IMR-90 (cell line): ENCODE data around the gene PCSK1N. TPM values are rescaled to one million over a fixed set of nuclear protein-coding genes. Genes with fewer than 3 reads are reported as not detected.

ENCODE experiments used
- ATAC-seq: fragments of 200-7000 bp; cut with Tn5 transposase; 2 replicates; pipeline ENCODE4 v1.9.1; 2020; ENCODE audit warnings: low read depth, mild to moderate bottlenecking, moderate library complexity
- BruUV-seq: library from RNA; stranded (reverse); fragments of 400-500 nt; replicated peaks from 2 replicates; lab custom pipeline; 2021; lab: Mats Ljungman, UMichigan
- CTCF ChIA-PET: fragments of 300-600 bp; formaldehyde crosslinking; extraction: SDS; loops from one replicate; lab custom pipeline; 2021; ENCODE audit warnings: antibody characterized with exemption; lab: Yijun Ruan, JAX
- POLR2A ChIA-PET: fragments of 300-600 bp; sonication (Branson Sonifier 250); formaldehyde crosslinking; loops from one replicate; lab custom pipeline; 2022; ENCODE audit warnings: antibody characterized with exemption; ENCODE audit not compliant: unreplicated experiment; lab: Charles Lee
- DNase-seq: peaks from one replicate; pipeline ENCODE4 v3.0.0; 2013
- H2AFZ ChIP-seq: replicated peaks from 2 replicates; pipeline ENCODE3; 2013; ENCODE audit warnings: low read length, mild to moderate bottlenecking; ENCODE audit not compliant: poor library complexity
- H2AK5ac ChIP-seq: 2 replicates; pipeline ENCODE4 v1.6.1; 2013; ENCODE audit warnings: low read depth, low read length, inconsistent platforms
- H2AK9ac ChIP-seq: replicated peaks from 2 replicates; pipeline ENCODE3; 2013; ENCODE audit warnings: mild to moderate bottlenecking, low read depth, low read length, moderate library complexity; ENCODE audit not compliant: poor library complexity
- H2BK120ac ChIP-seq: 2 replicates; pipeline ENCODE4 v1.6.1; 2013; ENCODE audit warnings: low read depth, low read length, inconsistent platforms
- H2BK15ac ChIP-seq: 3 replicates; pipeline ENCODE4 v1.6.1; 2013; ENCODE audit warnings: low read depth, low read length, inconsistent platforms
- H2BK20ac ChIP-seq: 2 replicates; pipeline ENCODE4 v1.6.1; 2013; ENCODE audit warnings: low read depth, mild to moderate bottlenecking, inconsistent platforms, low read length, moderate library complexity
- H2BK5ac ChIP-seq: 2 replicates; pipeline ENCODE4 v1.6.1; 2013; ENCODE audit warnings: mild to moderate bottlenecking, low read depth, low read length, inconsistent platforms; ENCODE audit not compliant: poor library complexity, severe bottlenecking
- H3K14ac ChIP-seq: replicated peaks from 2 replicates; pipeline ENCODE4 v1.6.1; 2013; ENCODE audit warnings: low read depth, low read length, inconsistent platforms
- H3K18ac ChIP-seq: 2 replicates; pipeline ENCODE4 v1.6.1; 2013; ENCODE audit warnings: low read depth, low read length, control low read depth
- H3K23ac ChIP-seq: 2 replicates; pipeline ENCODE4 v1.6.1; 2013; ENCODE audit warnings: low read depth, low read length, inconsistent platforms
- H3K27ac ChIP-seq: 2 replicates; pipeline ENCODE4 v1.5.1; 2013; ENCODE audit warnings: mild to moderate bottlenecking, control low read depth, low read length; ENCODE audit not compliant: insufficient read depth
- H3K27me3 ChIP-seq: 2 replicates; pipeline ENCODE4 v1.6.1; 2013; ENCODE audit warnings: low read length; ENCODE audit not compliant: control insufficient read depth, insufficient read depth
- H3K36me3 ChIP-seq: 2 replicates; pipeline ENCODE4 v1.6.1; 2013; ENCODE audit warnings: low read length, mixed read lengths; ENCODE audit not compliant: control insufficient read depth, insufficient read depth
- H3K4ac ChIP-seq: 2 replicates; pipeline ENCODE4 v1.6.1; 2013; ENCODE audit warnings: low read depth, low read length, inconsistent platforms
- H3K4me1 ChIP-seq: 2 replicates; pipeline ENCODE4 v1.6.1; 2013; ENCODE audit warnings: low read length, mixed read lengths; ENCODE audit not compliant: control insufficient read depth, insufficient read depth
- H3K4me2 ChIP-seq: 2 replicates; pipeline ENCODE4 v1.6.1; 2013; ENCODE audit warnings: low read depth, mild to moderate bottlenecking, control low read depth, low read length, moderate library complexity
- H3K4me3 ChIP-seq: 2 replicates; pipeline ENCODE4 v1.5.1; 2013; ENCODE audit warnings: low read depth, mild to moderate bottlenecking, control low read depth, low read length, moderate library complexity; ENCODE audit not compliant: insufficient read depth
- H3K56ac ChIP-seq: 2 replicates; pipeline ENCODE4 v1.6.1; 2013; ENCODE audit warnings: low read length, inconsistent platforms; ENCODE audit not compliant: insufficient read depth; ENCODE audit errors: extremely low read depth
- H3K79me1 ChIP-seq, 2 experiments: 2 replicates each; pipeline ENCODE4 v1.6.1; 2013; ENCODE audit warnings: low read length in 2 of 2, inconsistent platforms in 1 of 2, low read depth in 1 of 2
- H3K9ac ChIP-seq: 2 replicates; pipeline ENCODE4 v1.6.1; 2013; ENCODE audit warnings: low read depth, low read length, control low read depth
- H3K9me1 ChIP-seq: 2 replicates; pipeline ENCODE4 v1.6.1; 2013; ENCODE audit warnings: low read length, inconsistent platforms; ENCODE audit not compliant: insufficient read depth
- H3K9me3 ChIP-seq: 2 replicates; pipeline ENCODE4 v1.6.1; 2013; ENCODE audit warnings: low read length; ENCODE audit not compliant: control insufficient read depth, insufficient read depth
- H4K20me1 ChIP-seq: 2 replicates; pipeline ENCODE4 v1.6.1; 2013; ENCODE audit warnings: low read length, inconsistent platforms; ENCODE audit not compliant: insufficient read depth
- H4K5ac ChIP-seq: 2 replicates; pipeline ENCODE4 v1.6.1; 2013; ENCODE audit warnings: mild to moderate bottlenecking, low read depth, low read length, control low read depth
- H4K8ac ChIP-seq, 2 experiments: 2 replicates each; pipeline ENCODE4 v1.6.1; 2013; ENCODE audit warnings: low read depth in 2 of 2, low read length in 2 of 2, control low read depth in 1 of 2, inconsistent platforms in 1 of 2
- H4K91ac ChIP-seq: 2 replicates; pipeline ENCODE4 v1.6.1; 2013; ENCODE audit warnings: low read depth, low read length, inconsistent platforms; ENCODE audit not compliant: insufficient read depth
- BHLHE40 ChIP-seq: fragments of 150-350 bp; IDR thresholded peaks from 2 replicates; pipeline ENCODE4 v1.6.1; 2016; ENCODE audit warnings: mild to moderate bottlenecking, low read depth, low read length
- CEBPB ChIP-seq: IDR thresholded peaks from 2 replicates; pipeline ENCODE4 v1.6.1; 2012; ENCODE audit warnings: low read depth, low read length, improper control_type of control experiment
- CHD1 ChIP-seq: IDR thresholded peaks from 2 replicates; pipeline ENCODE4 v1.6.1; 2012; ENCODE audit warnings: low read depth, low read length, improper control_type of control experiment
- CTCF ChIP-seq: conservative IDR thresholded peaks from 2 replicates; pipeline ENCODE4 v1.5.1; 2012; ENCODE audit warnings: mild to moderate bottlenecking, low read depth, low read length, improper control_type of control experiment
- ELK1 ChIP-seq: fragments of 150-350 bp; IDR thresholded peaks from 2 replicates; pipeline ENCODE4 v1.6.1; 2016; ENCODE audit warnings: low read depth, mild to moderate bottlenecking, low read length, moderate library complexity, borderline replicate concordance
- FOS ChIP-seq: fragments of 150-350 bp; IDR thresholded peaks from 2 replicates; pipeline ENCODE4 v1.6.1; 2016; ENCODE audit warnings: low read depth, low read length
- MAFK ChIP-seq: IDR thresholded peaks from 2 replicates; pipeline ENCODE4 v1.6.1; 2012; ENCODE audit warnings: low read depth, low read length, improper control_type of control experiment
- MAZ ChIP-seq: IDR thresholded peaks from 2 replicates; pipeline ENCODE4 v1.6.1; 2012; ENCODE audit warnings: low read depth, mild to moderate bottlenecking, low read length, improper control_type of control experiment, moderate library complexity, borderline replicate concordance
- MXI1 ChIP-seq: IDR thresholded peaks from 2 replicates; pipeline ENCODE4 v1.6.1; 2012; ENCODE audit warnings: low read depth, mild to moderate bottlenecking, low read length, moderate library complexity, borderline replicate concordance
- NFE2L2 ChIP-seq: fragments of 150-350 bp; IDR thresholded peaks from 2 replicates; pipeline ENCODE4 v1.6.1; 2016; ENCODE audit warnings: low read depth, mild to moderate bottlenecking, low read length
- POLR2A ChIP-seq: IDR thresholded peaks from 2 replicates; pipeline ENCODE4 v1.6.1; 2012; ENCODE audit warnings: mild to moderate bottlenecking, low read depth, low read length
- RAD21 ChIP-seq: IDR thresholded peaks from 2 replicates; pipeline ENCODE4 v1.6.1; 2012; ENCODE audit warnings: low read length, improper control_type of control experiment
- RCOR1 ChIP-seq: IDR thresholded peaks from 2 replicates; pipeline ENCODE4 v1.6.1; 2012; ENCODE audit warnings: mild to moderate bottlenecking, low read length, improper control_type of control experiment; ENCODE audit not compliant: insufficient replicate concordance
- RFX5 ChIP-seq: IDR thresholded peaks from 2 replicates; pipeline ENCODE4 v1.8.0; 2012; ENCODE audit warnings: low read depth, mild to moderate bottlenecking, low read length, moderate library complexity
- SMC3 ChIP-seq: fragments of 150-350 bp; IDR thresholded peaks from 2 replicates; pipeline ENCODE4 v1.6.1; 2016; ENCODE audit warnings: low read depth, mild to moderate bottlenecking, antibody characterized with exemption, low read length, moderate library complexity
- USF2 ChIP-seq: fragments of 150-350 bp; IDR thresholded peaks from 2 replicates; pipeline ENCODE4 v1.6.1; 2017; ENCODE audit warnings: mild to moderate bottlenecking, antibody characterized with exemption, low read length, low read depth
- WGBS, 2 experiments: methylation state at CpG; one replicate each; pipeline versions ENCODE4 v1.1.5 to v1.1.7; 2013; ENCODE audit warnings: missing lambda C conversion rate in 2 of 2; ENCODE audit not compliant: insufficient read length in 1 of 2; ENCODE audit errors: extremely low coverage in 2 of 2; 5-methylcytosine and 5-hydroxymethylcytosine counted together
- dilution Hi-C: fragments of 300-500 bp; cut with HindIII; formaldehyde crosslinking; loops from one replicate; pipeline ENCODE4 v1.14.3; 2018; ENCODE audit warnings: low sequenced_read_pairs; ENCODE audit not compliant: unreplicated experiment
- in situ Hi-C: fragments of 300-500 bp; cut with MboI; formaldehyde crosslinking; loops from 3 replicates; pipeline ENCODE4 v1.14.3; 2019; ENCODE audit warnings: low sequenced_read_pairs, inconsistent platforms, mixed read lengths
- intact Hi-C: fragments of 100-400 bp; cut with micrococcal nuclease; formaldehyde crosslinking; loops from 2 replicates; pipeline ENCODE4 v1.10.0; 2022
- polyA plus RNA-seq, 3 experiments: library from polyadenylated mRNA; depleted of rRNA; stranded (reverse); fragments of >200 nt; gene quantifications; 2 replicates each; pipeline ENCODE4 v1.2.3, GENCODE V29; 2012; ENCODE audit warnings: low replicate concordance in 1 of 3
- total RNA-seq: library from RNA; depleted of rRNA; stranded (reverse); fragments of >200 nt; gene quantifications from 2 replicates; pipeline ENCODE4 v1.2.3, GENCODE V29; 2012

The PCSK1N gene
- total and polyA plus RNA-seq, 2 of the 4 experiments (the other 2 are of a cell fraction), result 0.12 TPM; not detected in 1

GRCh38 chrX:48784726-48785125 lies 50.7 kb downstream of the PCSK1N start:
- Histone ChIP-seq H2BK15ac (no peak overlapping the region), H3K27ac (no peak overlapping the region), H3K4me2 (no peak overlapping the region), H4K8ac (no peak overlapping the region), H3K79me1 (no peaks in the 10 kb centered on the region), H4K91ac (no peak overlapping the region), H2BK20ac (no peak overlapping the region), H2BK5ac (no peak overlapping the region), H3K36me3 (no peaks in the 10 kb centered on the region), H2AK5ac (no peak overlapping the region), H2BK120ac (no peak overlapping the region), H3K23ac (no peak overlapping the region), H3K27me3 (peaks cover 25% of the 10 kb centered on the region), H4K20me1 (no peaks in the 10 kb centered on the region; the same call in 1 of the 2 replicates), H4K5ac (no peak overlapping the region), H2AK9ac (no peak overlapping the region), H3K9me1 (no peaks in the 10 kb centered on the region), H3K18ac (no peak overlapping the region), H3K4ac (no peak overlapping the region), H3K56ac (no peak overlapping the region), H3K9ac (no peak overlapping the region), H3K9me3 (no peaks in the 10 kb centered on the region), H2AFZ (no peak overlapping the region), H3K4me1 (no peaks in the 10 kb centered on the region), H3K4me3 (no peak overlapping the region), H3K14ac (no peak overlapping the region)
- intact Hi-C loops, result no loop called here
- DNase-seq (no peak), ATAC-seq (no peak)
- in situ Hi-C loops, result no loop called here
- dilution Hi-C loops, result no loop called here
- no TSS peak for BruUV-seq
- POLR2A ChIA-PET, result no interaction called here
- CTCF ChIA-PET, result no interaction called here
- WGBS, 2 experiments, result no CpG with 5 or more reads among the region's 3 CpGs
- TF ChIP-seq RAD21 (no peak), FOS (no peak), BHLHE40 (no peak), RCOR1 (no peak), NFE2L2 (no peak), MAFK (no peak), USF2 (no peak), CHD1 (no peak), CEBPB (no peak), MAZ (no peak), MXI1 (no peak), ELK1 (no peak), POLR2A (no peak), RFX5 (no peak), SMC3 (no peak), CTCF (no peak)
